Ovary (tissue), 9 donors: ENCODE measurements around the gene EVX1. TPM values are rescaled to one million over a fixed set of nuclear protein-coding genes. Genes with fewer than 3 reads are reported as not detected.
A peak's percentile ranks its signal among the peaks of the same experiment; 100 is the strongest.

Experiments used
- DNase-seq, 5 donors: peaks; one replicate each; pipeline ENCODE4 v3.0.0-alpha.2; 2019 to 2020
- H3K27ac ChIP-seq, 2 donors: fragments of 200-600 bp; one replicate each; pipeline versions ENCODE4 v1.5.1 to v1.8.0; 2019 to 2022
- H3K27me3 ChIP-seq: fragments of 200-600 bp; one replicate; pipeline ENCODE4 v1.8.0; 2022
- H3K36me3 ChIP-seq: fragments of 200-600 bp; sonication (generic); one replicate; pipeline ENCODE4 v1.5.1; 2019
- H3K4me1 ChIP-seq: one replicate; pipeline ENCODE4 v1.8.1; 2013; ENCODE audit warnings: mild to moderate bottlenecking, moderate library complexity; ENCODE audit not compliant: insufficient read depth
- H3K4me3 ChIP-seq: fragments of 200-600 bp; sonication (generic); one replicate; pipeline ENCODE4 v1.5.1; 2017
- H3K9me3 ChIP-seq, 2 donors: fragments of 200-600 bp in 1 of 2; sonication (generic) in 1 of 2; one replicate each; pipeline versions ENCODE4 v1.5.1 to v1.8.1; 2013 to 2019; ENCODE audit warnings: mild to moderate bottlenecking in 1 of 2, moderate library complexity in 1 of 2
- CTCF ChIP-seq, 3 donors: fragments of 450-650 bp in 2 of 3; fragments of 200-600 bp in 1 of 3; IDR thresholded peaks; one replicate each; pipeline versions ENCODE4 v1.5.1 to v1.8.0; 2016 to 2022; ENCODE audit warnings: antibody characterized with exemption in 3 of 3, mild to moderate bottlenecking in 1 of 3
- EP300 ChIP-seq: sonication (generic); formaldehyde crosslinking; IDR thresholded peaks from one replicate; pipeline ENCODE4 v1.6.1; 2017; ENCODE audit warnings: antibody characterized with exemption
- POLR2A ChIP-seq: fragments of 450-650 bp; IDR thresholded peaks from one replicate; pipeline ENCODE4 v1.6.1; 2017; ENCODE audit warnings: antibody characterized with exemption, mild to moderate bottlenecking, moderate library complexity
- WGBS, 3 donors: extraction: QIAGEN DNeasy Blood & Tissue Kit in 1 of 3; methylation state at CpG; one replicate each; pipeline versions ENCODE4 v1.1.5 to v1.1.7; 2013 to 2017; 5-methylcytosine and 5-hydroxymethylcytosine counted together
- intact Hi-C, 4 donors: fragments of 100-400 bp; cut with DNase I; formaldehyde crosslinking; loops; one replicate each; pipeline versions ENCODE4 v1.11.0 to v1.15.1; 2022 to 2023
- polyA plus RNA-seq, 2 donors: library from polyadenylated mRNA; stranded (reverse); fragments of 200-250 nt in 1 of 2; fragments of 350-450 nt in 1 of 2; fragmentation: Illumina TruSeq in 1 of 2; extraction: RNeasy Lipid Tissue Mini Kit (QIAGEN cat#74804) in 1 of 2; gene quantifications; one replicate each; pipeline ENCODE4 v1.2.3, GENCODE V29; 2013 to 2014
- total RNA-seq, 7 donors: library from RNA; depleted of rRNA in 2 of 7; stranded (reverse); fragments of >200 nt in 2 of 7; fragmentation: NEBNext Ultra II Directional in 3 of 7; extraction: Animal tissue kit (Norgen Biotek cat#: 25700) in 3 of 7; gene quantifications; one replicate each; pipeline versions ENCODE4 v1.1.0 to v1.2.4, GENCODE V29; 2016 to 2023
- donor health status: DM: no; HTN: no; CAD: no; lungs with moderate emphysema.
- donor health status: DM: no; HTN: no; CAD: no.
- donor health status: Bipolar disorder and iron deficiency.
- donor health status: DM: yes; HTN: yes; CAD: no.
- donor health status: DM: no; HTN: no; CAD: no.
- donor health status: DM: yes; HTN: yes; CAD: no.

EVX1 gene
- total and polyA plus RNA-seq, 9 donors, result not detected

GRCh38 chr7:27198871-27199801, 43.5 kb upstream of the EVX1 start:
- H3K36me3 ChIP-seq, result no peaks in the 10 kb centered on the region
- H3K27ac ChIP-seq, result no peak overlapping the region
- H3K4me1 ChIP-seq, result peaks cover 4% of the 10 kb centered on the region
- intact Hi-C loops, result loop anchor here in 1 of 4 donors (10.0 kb wide), 1 partner anchor 576 kb away; no protein-coding TSS in a partner anchor
- H3K27me3 ChIP-seq, result peaks cover 6% of the 10 kb centered on the region
- no peak for DNase-seq
- no peak for TF ChIP-seq CTCF (IDR thresholded peaks at IDR 0.05)
- TF ChIP-seq EP300, result no peak
- no peak for TF ChIP-seq POLR2A
- H3K9me3 ChIP-seq, result no peaks in the 10 kb centered on the region
- WGBS, 3 donors, result 2% methylated on average over 33 to 93 of the region's 93 CpGs
- H3K4me3 ChIP-seq, result peak overlapping the region; percentile 20

GRCh38 chr7:27199849-27200760, 42.5 kb upstream of the EVX1 start, which contains the start of gene HOXA13:
Gene HOXA13 (minus strand): TSS chr7:27200091. CDS start chr7:27200077, 14 bp downstream.
- Histone ChIP-seq H3K4me3 (peak within 1 kb of the TSS; percentile 20), H3K4me1 (peaks cover 5% of the 10 kb centered on the region), H3K27me3 (peaks cover 6% of the 10 kb centered on the region), H3K27ac (no peak within 1 kb of the TSS), H3K36me3 (no peaks in the 10 kb centered on the region), H3K9me3 (no peaks in the 10 kb centered on the region)
- no peak for TF ChIP-seq CTCF (IDR thresholded peaks at IDR 0.05)
- no peak for TF ChIP-seq EP300
- TF ChIP-seq POLR2A, result no peak
- no peak for DNase-seq
- 1 to 2% (median 2%) methylated on average over 73 to 99 of the region's 99 CpGs for WGBS, 3 donors
- intact Hi-C loops, result loop anchor here in 2 of 4 donors (5.0 to 10.0 kb wide), 3 partner anchors 575 to 892 kb away; no protein-coding TSS in a partner anchor

GRCh38 chr7:27200761-27201579, 41.6 kb upstream of the EVX1 start:
- TF ChIP-seq POLR2A (no peak), EP300 (no peak), CTCF (IDR thresholded peaks at IDR 0.05) (no peak)
- H3K4me3 ChIP-seq, result peak overlapping the region; percentile 20
- DNase-seq, result no peak
- 13 to 23% (median 18%) methylated on average over 14 of the region's 14 CpGs for WGBS, 3 donors
- peaks cover 8% of the 10 kb centered on the region for H3K4me1 ChIP-seq
- no peak overlapping the region for H3K27ac ChIP-seq
- no peaks in the 10 kb centered on the region for H3K36me3 ChIP-seq
- H3K9me3 ChIP-seq, result no peaks in the 10 kb centered on the region
- intact Hi-C loops, result loop anchor here in 2 of 4 donors (5.0 to 10.0 kb wide), 2 partner anchors 724 to 891 kb away; no protein-coding TSS in a partner anchor
- peaks cover 6% of the 10 kb centered on the region for H3K27me3 ChIP-seq
